ENCODE measurements around the gene PBRM1. TPM values are rescaled to one million over a fixed set of nuclear protein-coding genes. Genes with fewer than 3 reads are reported as not detected.

PBRM1 gene
- total and polyA plus RNA-seq, 2 of the 13 experiments (the other 11 are each of a cell fraction or from before 2014, with no cell fraction given) = 10.9 to 33.2 TPM

DNA sequence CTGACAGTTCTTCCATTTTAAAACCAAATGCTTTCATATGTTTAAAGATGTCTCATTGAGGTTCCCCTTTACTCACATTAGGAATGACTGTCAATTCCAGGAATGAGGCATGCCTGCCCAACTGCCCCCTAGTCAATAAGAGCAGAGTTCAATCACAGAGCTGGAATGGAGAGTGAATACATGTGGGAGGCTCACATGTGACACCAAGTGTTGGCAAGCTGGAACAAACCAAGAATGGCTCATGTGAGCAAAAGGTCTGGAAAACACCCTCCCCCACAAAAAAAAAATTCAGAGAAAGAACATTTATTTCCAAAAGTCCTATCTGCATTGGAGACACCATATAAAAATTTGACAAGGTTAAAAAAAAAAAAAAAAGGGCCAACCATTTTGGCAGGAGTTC, 3.7 kb downstream of the PBRM1 start (continued):
- TF ChIP-seq SAP130 (CRISPR knock-in tag; IDR thresholded peaks at IDR 0.05; ENCODE audit: low read depth) (peak; percentile 92), ASH2L (IDR thresholded peaks at IDR 0.05; ENCODE audit: insufficient read length, low read depth, low read length) (peak; percentile 25), SOX6 (IDR thresholded peaks at IDR 0.05) (no peak), SOX6 (CRISPR knock-in tag; IDR thresholded peaks at IDR 0.05) (peak; percentile 43; the same call in 1 of the 2 replicates), ONECUT2 (CRISPR knock-in tag; IDR thresholded peaks at IDR 0.05) (peak; percentile 57; the same call in 1 of the 2 replicates), NCOA2 (CRISPR knock-in tag; IDR thresholded peaks at IDR 0.05) (peak; percentile 55; the same call in 1 of the 2 replicates), YEATS4 (CRISPR knock-in tag; IDR thresholded peaks at IDR 0.05; ENCODE audit: borderline replicate concordance) (0 out of 2 replicates have a peak, but pooled peaks have one; percentile 39), ZNF34 (CRISPR knock-in tag; IDR thresholded peaks at IDR 0.05; ENCODE audit: borderline replicate concordance) (no peak), SIN3A (IDR thresholded peaks at IDR 0.05; ENCODE audit: borderline replicate concordance, low read depth, low read length) (0 out of 2 replicates have a peak, but pooled peaks have one; percentile 42), BCL6 (CRISPR knock-in tag; IDR thresholded peaks at IDR 0.05) (peak; percentile 63), HDAC1 (CRISPR knock-in tag; IDR thresholded peaks at IDR 0.05) (0 out of 2 replicates have a peak, but pooled peaks have one; percentile 29), MEIS2 (CRISPR knock-in tag; IDR thresholded peaks at IDR 0.05) (no peak), ZNF883 (CRISPR knock-in tag; IDR thresholded peaks at IDR 0.05; ENCODE audit: not compliant biosample characterization) (no peak), RFX3 (CRISPR knock-in tag; IDR thresholded peaks at IDR 0.05) (no peak), ZNF260 (CRISPR knock-in tag; IDR thresholded peaks at IDR 0.05; ENCODE audit: borderline replicate concordance, low read depth) (no peak), ZNF430 (CRISPR knock-in tag; IDR thresholded peaks at IDR 0.05) (0 out of 2 replicates have a peak, but pooled peaks have one; percentile 40), RFXANK (CRISPR knock-in tag; IDR thresholded peaks at IDR 0.05) (no peak)
- TF ChIP-seq, protein P1, sequence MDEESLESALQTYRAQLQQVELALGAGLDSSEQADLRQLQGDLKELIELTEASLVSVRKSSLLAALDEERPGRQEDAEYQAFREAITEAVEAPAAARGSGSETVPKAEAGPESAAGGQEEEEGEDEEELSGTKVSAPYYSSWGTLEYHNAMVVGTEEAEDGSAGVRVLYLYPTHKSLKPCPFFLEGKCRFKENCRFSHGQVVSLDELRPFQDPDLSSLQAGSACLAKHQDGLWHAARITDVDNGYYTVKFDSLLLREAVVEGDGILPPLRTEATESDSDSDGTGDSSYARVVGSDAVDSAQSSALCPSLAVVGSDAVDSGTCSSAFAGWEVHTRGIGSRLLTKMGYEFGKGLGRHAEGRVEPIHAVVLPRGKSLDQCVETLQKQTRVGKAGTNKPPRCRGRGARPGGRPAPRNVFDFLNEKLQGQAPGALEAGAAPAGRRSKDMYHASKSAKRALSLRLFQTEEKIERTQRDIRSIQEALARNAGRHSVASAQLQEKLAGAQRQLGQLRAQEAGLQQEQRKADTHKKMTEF (CRISPR knock-in tag; IDR thresholded peaks at IDR 0.05) = 0 out of 2 replicates have a peak, but pooled peaks have one; percentile 27
- TF ChIP-seq, protein P2, sequence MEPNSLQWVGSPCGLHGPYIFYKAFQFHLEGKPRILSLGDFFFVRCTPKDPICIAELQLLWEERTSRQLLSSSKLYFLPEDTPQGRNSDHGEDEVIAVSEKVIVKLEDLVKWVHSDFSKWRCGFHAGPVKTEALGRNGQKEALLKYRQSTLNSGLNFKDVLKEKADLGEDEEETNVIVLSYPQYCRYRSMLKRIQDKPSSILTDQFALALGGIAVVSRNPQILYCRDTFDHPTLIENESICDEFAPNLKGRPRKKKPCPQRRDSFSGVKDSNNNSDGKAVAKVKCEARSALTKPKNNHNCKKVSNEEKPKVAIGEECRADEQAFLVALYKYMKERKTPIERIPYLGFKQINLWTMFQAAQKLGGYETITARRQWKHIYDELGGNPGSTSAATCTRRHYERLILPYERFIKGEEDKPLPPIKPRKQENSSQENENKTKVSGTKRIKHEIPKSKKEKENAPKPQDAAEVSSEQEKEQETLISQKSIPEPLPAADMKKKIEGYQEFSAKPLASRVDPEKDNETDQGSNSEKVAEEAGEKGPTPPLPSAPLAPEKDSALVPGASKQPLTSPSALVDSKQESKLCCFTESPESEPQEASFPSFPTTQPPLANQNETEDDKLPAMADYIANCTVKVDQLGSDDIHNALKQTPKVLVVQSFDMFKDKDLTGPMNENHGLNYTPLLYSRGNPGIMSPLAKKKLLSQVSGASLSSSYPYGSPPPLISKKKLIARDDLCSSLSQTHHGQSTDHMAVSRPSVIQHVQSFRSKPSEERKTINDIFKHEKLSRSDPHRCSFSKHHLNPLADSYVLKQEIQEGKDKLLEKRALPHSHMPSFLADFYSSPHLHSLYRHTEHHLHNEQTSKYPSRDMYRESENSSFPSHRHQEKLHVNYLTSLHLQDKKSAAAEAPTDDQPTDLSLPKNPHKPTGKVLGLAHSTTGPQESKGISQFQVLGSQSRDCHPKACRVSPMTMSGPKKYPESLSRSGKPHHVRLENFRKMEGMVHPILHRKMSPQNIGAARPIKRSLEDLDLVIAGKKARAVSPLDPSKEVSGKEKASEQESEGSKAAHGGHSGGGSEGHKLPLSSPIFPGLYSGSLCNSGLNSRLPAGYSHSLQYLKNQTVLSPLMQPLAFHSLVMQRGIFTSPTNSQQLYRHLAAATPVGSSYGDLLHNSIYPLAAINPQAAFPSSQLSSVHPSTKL (CRISPR knock-in tag; IDR thresholded peaks at IDR 0.05) = peak; percentile 81
- TF ChIP-seq, protein P3, sequence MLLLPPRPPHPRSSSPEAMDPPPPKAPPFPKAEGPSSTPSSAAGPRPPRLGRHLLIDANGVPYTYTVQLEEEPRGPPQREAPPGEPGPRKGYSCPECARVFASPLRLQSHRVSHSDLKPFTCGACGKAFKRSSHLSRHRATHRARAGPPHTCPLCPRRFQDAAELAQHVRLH (CRISPR knock-in tag; IDR thresholded peaks at IDR 0.05; ENCODE audit: borderline replicate concordance, low read depth) = no peak
- TF ChIP-seq, protein P4, sequence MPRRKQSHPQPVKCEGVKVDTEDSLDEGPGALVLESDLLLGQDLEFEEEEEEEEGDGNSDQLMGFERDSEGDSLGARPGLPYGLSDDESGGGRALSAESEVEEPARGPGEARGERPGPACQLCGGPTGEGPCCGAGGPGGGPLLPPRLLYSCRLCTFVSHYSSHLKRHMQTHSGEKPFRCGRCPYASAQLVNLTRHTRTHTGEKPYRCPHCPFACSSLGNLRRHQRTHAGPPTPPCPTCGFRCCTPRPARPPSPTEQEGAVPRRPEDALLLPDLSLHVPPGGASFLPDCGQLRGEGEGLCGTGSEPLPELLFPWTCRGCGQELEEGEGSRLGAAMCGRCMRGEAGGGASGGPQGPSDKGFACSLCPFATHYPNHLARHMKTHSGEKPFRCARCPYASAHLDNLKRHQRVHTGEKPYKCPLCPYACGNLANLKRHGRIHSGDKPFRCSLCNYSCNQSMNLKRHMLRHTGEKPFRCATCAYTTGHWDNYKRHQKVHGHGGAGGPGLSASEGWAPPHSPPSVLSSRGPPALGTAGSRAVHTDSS (CRISPR knock-in tag; conservative IDR thresholded peaks at IDR 0.05) = no peak
- TF ChIP-seq, protein P5, sequence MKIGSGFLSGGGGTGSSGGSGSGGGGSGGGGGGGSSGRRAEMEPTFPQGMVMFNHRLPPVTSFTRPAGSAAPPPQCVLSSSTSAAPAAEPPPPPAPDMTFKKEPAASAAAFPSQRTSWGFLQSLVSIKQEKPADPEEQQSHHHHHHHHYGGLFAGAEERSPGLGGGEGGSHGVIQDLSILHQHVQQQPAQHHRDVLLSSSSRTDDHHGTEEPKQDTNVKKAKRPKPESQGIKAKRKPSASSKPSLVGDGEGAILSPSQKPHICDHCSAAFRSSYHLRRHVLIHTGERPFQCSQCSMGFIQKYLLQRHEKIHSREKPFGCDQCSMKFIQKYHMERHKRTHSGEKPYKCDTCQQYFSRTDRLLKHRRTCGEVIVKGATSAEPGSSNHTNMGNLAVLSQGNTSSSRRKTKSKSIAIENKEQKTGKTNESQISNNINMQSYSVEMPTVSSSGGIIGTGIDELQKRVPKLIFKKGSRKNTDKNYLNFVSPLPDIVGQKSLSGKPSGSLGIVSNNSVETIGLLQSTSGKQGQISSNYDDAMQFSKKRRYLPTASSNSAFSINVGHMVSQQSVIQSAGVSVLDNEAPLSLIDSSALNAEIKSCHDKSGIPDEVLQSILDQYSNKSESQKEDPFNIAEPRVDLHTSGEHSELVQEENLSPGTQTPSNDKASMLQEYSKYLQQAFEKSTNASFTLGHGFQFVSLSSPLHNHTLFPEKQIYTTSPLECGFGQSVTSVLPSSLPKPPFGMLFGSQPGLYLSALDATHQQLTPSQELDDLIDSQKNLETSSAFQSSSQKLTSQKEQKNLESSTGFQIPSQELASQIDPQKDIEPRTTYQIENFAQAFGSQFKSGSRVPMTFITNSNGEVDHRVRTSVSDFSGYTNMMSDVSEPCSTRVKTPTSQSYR (CRISPR knock-in tag; IDR thresholded peaks at IDR 0.05; ENCODE audit: borderline replicate concordance) = peak; percentile 76; the same call in 1 of the 2 replicates
